Neural crest cell (in vitro differentiated cells): ENCODE data around the gene ATP9B. TPM values are rescaled to one million over a fixed set of nuclear protein-coding genes. Genes with fewer than 3 reads are reported as not detected.
"Not testable (repeated sequence)": the region's sequence is repeated elsewhere in the genome, so short reads cannot be mapped to it uniquely, and the experiment has no call there.

ENCODE experiments used
- DNase-seq: peaks from one replicate; pipeline ENCODE4 v3.0.0; 2021; ENCODE audit warnings: low read depth, mixed read lengths, low spot score
- H3K27ac Mint-ChIP-seq: one replicate; pipeline ENCODE4 v1.8.0; 2021; ENCODE audit warnings: mild to moderate bottlenecking, mixed read lengths; ENCODE audit not compliant: unreplicated experiment
- H3K27me3 Mint-ChIP-seq: 2 replicates; pipeline ENCODE4 v1.8.0; 2021; ENCODE audit warnings: low read depth, mild to moderate bottlenecking, mixed read lengths
- H3K36me3 Mint-ChIP-seq: 2 replicates; pipeline ENCODE4 v1.8.0; 2021; ENCODE audit warnings: low read depth, mild to moderate bottlenecking, mixed read lengths
- H3K4me1 Mint-ChIP-seq: 2 replicates; pipeline ENCODE4 v1.8.0; 2021; ENCODE audit warnings: mixed read lengths
- H3K4me3 Mint-ChIP-seq: one replicate; pipeline ENCODE4 v1.8.0; 2021; ENCODE audit warnings: mild to moderate bottlenecking, mixed read lengths
- H3K9me3 Mint-ChIP-seq: 2 replicates; pipeline ENCODE4 v1.8.0; 2021; ENCODE audit warnings: mixed read lengths
- CTCF ChIP-seq: fragments of 200-600 bp; sonication (generic); conservative IDR thresholded peaks from 2 replicates; pipeline ENCODE4 v1.5.0; 2021; ENCODE audit warnings: antibody characterized with exemption, mild to moderate bottlenecking
- total RNA-seq: library from RNA; stranded (reverse); gene quantifications from 2 replicates; pipeline ENCODE4 v1.2.1, GENCODE V29; 2021

The ATP9B gene
- total RNA-seq, 1 donor from 2014 or later, result 32.9 TPM

DNA sequence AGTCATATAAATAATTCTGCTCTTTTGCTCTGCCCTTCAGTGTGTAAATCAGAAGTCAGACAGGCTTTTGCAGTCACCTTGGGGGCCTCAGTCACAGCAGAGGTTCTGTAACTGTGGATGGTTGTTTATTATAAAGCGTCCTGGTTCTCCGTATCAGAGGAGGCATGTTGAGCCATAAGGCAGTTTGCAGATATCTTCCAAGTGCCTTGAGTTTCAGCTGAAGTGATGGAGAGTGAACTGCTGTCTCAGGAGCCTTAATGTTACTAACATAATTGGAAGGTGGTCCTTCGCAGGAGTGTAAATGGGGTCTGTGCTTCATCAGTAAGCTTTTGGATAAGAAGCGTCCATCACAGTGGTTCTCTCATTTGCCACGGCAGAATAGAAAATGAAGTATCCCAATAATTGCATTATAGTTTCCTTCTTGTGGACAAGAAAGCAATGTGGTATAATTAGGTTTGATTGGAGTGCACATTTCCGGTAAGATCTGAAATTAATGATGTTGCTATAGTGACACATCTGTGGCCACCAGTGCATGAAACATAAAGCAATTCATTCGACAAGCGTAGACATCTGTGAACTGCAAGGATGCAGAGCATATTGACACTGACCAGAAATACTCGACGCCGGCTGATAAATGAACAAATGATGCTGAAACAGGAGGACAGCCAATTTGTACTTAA lies 214.1 kb downstream of the ATP9B start:
- Mint-ChIP-seq H3K9me3 (no peaks in the 10 kb centered on the region), H3K4me1 (peaks cover 13% of the 10 kb centered on the region), H3K36me3 (peaks cover 21% of the 10 kb centered on the region), H3K27me3 (no peaks in the 10 kb centered on the region), H3K27ac (no peak overlapping the region), H3K4me3 (no peak overlapping the region)
- no peak for DNase-seq
- TF ChIP-seq CTCF, result no peak

DNA sequence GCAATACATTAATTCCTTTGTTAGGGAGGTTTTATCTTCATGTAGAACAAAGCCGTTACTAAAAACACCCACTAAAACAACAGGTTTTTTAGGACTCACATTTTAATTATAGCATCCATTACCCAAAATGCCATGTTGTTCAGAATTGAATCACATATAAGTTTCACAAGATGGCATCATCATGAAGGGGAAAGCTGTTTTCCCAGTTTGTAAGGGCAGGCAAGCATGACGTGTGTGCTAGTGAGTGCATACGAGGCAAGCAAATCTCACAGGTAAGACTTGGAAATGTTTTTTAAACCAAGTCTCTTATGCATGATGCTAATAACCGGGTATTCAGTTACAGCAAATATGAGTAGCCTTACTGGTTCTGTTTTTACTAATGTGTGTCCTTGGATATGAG lies 214.7 kb downstream of the ATP9B start:
- Mint-ChIP-seq H3K4me3 (no peak overlapping the region), H3K27me3 (no peaks in the 10 kb centered on the region), H3K27ac (no peak overlapping the region), H3K36me3 (peaks cover 19% of the 10 kb centered on the region), H3K9me3 (no peaks in the 10 kb centered on the region), H3K4me1 (peaks cover 13% of the 10 kb centered on the region)
- no peak for DNase-seq
- no peak for TF ChIP-seq CTCF

DNA sequence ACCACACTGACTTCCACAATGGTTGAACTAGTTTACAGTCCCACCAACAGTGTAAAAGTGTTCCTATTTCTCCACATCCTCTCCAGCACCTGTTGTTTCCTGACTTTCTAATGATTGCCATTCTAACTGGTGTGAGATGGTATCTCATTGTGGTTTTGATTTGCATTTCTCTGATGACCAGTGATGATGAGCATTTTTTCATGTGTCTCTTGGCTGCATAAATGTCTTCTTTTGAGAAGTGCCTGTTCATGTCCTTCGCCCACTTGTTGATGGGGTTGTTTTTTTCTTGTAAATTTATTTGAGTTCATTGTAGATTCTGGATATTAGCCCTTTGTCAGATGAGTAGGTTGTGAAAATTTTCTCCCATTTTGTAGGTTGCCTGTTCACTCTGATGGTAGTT lies 216.0 kb downstream of the ATP9B start:
- H3K4me1 Mint-ChIP-seq, result peaks cover 13% of the 10 kb centered on the region
- not testable (repeated sequence) for DNase-seq, H3K27me3 Mint-ChIP-seq, H3K27ac Mint-ChIP-seq, H3K9me3 Mint-ChIP-seq, H3K4me3 Mint-ChIP-seq
- H3K36me3 Mint-ChIP-seq, result peaks cover 20% of the 10 kb centered on the region

DNA sequence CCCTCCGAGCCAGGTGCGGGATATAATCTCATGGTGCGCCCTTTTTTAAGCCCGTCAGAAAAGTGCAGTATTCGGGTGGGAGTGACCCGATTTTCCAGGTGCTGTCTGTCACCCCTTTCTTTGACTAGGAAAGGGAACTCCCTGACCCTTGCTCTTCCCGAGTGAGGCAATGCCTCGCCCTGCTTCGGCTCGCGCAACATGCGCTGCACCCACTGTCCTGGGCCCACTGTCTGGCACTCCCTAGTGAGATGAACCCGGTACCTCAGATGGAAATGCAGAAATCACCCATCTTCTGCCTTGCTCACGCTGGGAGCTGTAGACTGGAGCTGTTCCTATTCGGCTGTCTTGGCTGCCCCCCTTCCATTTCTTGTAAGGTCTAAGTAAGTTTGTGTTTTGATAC lies 221.2 kb downstream of the ATP9B start:
- H3K27ac Mint-ChIP-seq, DNase-seq, H3K27me3 Mint-ChIP-seq, H3K9me3 Mint-ChIP-seq, H3K4me3 Mint-ChIP-seq: not testable (repeated sequence)
- Mint-ChIP-seq H3K36me3 (peaks cover 33% of the 10 kb centered on the region), H3K4me1 (peaks cover 17% of the 10 kb centered on the region)

DNA sequence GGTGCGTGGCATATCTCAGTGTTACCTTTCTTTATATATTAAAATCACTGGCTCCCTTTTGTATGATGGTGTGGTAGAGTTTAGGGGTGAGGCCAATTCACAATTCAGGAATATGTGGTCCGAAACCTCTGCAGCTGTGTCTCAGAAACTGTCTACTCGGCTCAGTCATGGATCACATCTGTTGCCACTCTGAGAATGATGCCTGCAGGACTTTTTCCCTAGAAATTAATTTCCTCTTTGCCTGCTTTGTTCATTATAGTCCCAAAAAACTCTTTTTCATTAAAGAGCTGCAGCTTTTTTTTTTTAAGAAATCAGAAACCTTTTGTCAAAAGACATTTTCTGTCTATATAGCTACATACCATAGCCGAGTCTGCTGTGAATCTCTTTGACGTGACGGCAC lies 221.7 kb downstream of the ATP9B start:
- Mint-ChIP-seq H3K9me3 (peaks cover 6% of the 10 kb centered on the region), H3K4me1 (peaks cover 17% of the 10 kb centered on the region), H3K27me3 (no peaks in the 10 kb centered on the region), H3K36me3 (peaks cover 33% of the 10 kb centered on the region), H3K27ac (no peak overlapping the region), H3K4me3 (no peak overlapping the region)
- TF ChIP-seq CTCF, result no peak
- no peak for DNase-seq

- no peak for TF ChIP-seq CTCF
- DNase-seq, result no peak
- H3K4me1 Mint-ChIP-seq, result peaks cover 17% of the 10 kb centered on the region
- H3K9me3 Mint-ChIP-seq, result peaks cover 6% of the 10 kb centered on the region
- H3K27ac Mint-ChIP-seq, result no peak overlapping the region
- H3K27me3 Mint-ChIP-seq, result no peaks in the 10 kb centered on the region
- no peak overlapping the region for H3K4me3 Mint-ChIP-seq
- peaks cover 23% of the 10 kb centered on the region for H3K36me3 Mint-ChIP-seq
Measured at GRCh38 chr18:79294235-79294634, 225.0 kb downstream of the ATP9B start.
